GM12864 (cell line): ENCODE measurements around the gene DMRT1.

Experiments used
- DNase-seq: peaks from one replicate; pipeline ENCODE4 v3.0.0-alpha.2; 2011; ENCODE audit warnings: low read depth
- H3K4me3 ChIP-seq: 2 replicates; pipeline ENCODE4 v1.5.1; 2011; ENCODE audit warnings: mild to moderate bottlenecking, low read depth, low read length, control low read depth
- TF ChIP-seq, protein P1 (sequence below): IDR thresholded peaks from 2 replicates; pipeline ENCODE4 v1.5.1; 2011; ENCODE audit warnings: low read depth, mild to moderate bottlenecking, moderate library complexity, low read length, control low read depth, inconsistent platforms; ENCODE audit errors: missing control alignments

The DMRT1 gene

DNA sequence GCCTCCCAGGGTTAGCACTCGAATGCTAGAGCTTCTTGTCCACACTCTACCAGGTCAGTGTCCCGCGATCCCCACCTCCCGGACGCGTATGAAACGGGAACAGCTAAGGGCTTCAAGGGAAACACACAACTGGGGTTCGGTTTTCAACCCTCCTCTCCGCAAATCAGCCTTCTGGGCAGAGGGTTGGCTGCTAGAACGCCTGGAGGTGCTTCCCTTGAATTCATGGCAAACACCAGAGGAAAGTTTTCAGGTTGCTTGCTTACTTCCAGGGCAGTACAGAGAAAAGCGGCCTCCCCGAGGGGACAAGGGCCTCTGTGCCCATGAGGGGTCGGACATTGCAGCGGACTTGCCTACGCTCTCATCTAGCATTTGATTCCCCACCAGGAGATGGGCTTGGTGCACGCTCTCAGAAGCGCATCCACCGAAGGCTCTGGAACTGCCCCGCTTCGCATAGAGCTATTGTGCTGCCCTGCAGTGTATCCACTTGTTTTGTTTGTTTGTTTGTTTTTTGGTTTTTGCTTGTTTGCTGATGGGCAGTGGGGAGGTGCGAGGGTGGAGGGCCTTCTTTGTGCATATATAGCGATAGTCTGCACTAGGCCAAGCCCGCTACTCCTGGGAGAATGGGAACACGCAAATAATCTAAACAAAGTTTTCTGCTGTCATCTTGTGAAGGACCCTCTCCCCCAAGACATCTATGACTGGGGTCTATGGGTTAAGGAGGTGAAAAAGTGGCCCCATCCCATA is 133.7 kb downstream of the DMRT1 start:
- no peak for DNase-seq
- TF ChIP-seq, protein P1, sequence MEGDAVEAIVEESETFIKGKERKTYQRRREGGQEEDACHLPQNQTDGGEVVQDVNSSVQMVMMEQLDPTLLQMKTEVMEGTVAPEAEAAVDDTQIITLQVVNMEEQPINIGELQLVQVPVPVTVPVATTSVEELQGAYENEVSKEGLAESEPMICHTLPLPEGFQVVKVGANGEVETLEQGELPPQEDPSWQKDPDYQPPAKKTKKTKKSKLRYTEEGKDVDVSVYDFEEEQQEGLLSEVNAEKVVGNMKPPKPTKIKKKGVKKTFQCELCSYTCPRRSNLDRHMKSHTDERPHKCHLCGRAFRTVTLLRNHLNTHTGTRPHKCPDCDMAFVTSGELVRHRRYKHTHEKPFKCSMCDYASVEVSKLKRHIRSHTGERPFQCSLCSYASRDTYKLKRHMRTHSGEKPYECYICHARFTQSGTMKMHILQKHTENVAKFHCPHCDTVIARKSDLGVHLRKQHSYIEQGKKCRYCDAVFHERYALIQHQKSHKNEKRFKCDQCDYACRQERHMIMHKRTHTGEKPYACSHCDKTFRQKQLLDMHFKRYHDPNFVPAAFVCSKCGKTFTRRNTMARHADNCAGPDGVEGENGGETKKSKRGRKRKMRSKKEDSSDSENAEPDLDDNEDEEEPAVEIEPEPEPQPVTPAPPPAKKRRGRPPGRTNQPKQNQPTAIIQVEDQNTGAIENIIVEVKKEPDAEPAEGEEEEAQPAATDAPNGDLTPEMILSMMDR = no peak

DNA sequence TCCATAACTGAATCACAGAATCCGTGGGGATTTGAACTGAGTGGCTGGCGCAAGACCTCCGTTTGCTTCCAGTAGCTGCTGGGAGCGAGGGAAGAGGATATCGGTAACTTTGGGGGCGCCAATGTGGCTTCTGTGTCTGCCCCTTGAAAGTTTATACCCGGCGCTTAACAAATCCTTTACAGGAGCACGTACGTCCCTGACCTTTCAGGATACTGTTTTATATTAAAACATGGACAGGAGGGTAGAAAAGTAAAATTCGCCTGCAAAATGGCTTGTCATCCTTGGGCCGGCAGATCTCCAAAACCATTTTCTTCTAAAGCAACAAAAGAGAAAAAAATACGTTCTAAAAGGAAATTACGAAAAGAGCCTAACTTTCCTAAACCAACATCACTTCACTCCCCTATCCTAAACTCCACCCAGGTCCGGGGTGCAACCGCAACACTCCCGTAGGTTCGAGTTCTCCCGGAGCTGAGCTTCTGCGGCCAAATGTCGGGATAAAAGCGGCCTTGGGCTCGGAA is 134.3 kb downstream of the DMRT1 start:
- TF ChIP-seq, protein P1 = no peak
- H3K4me3 ChIP-seq = no peak overlapping the region
- no peak for DNase-seq

More for the DNA sequence above, 133.7 kb downstream of the DMRT1 start:
- no peak overlapping the region for H3K4me3 ChIP-seq

DNA sequence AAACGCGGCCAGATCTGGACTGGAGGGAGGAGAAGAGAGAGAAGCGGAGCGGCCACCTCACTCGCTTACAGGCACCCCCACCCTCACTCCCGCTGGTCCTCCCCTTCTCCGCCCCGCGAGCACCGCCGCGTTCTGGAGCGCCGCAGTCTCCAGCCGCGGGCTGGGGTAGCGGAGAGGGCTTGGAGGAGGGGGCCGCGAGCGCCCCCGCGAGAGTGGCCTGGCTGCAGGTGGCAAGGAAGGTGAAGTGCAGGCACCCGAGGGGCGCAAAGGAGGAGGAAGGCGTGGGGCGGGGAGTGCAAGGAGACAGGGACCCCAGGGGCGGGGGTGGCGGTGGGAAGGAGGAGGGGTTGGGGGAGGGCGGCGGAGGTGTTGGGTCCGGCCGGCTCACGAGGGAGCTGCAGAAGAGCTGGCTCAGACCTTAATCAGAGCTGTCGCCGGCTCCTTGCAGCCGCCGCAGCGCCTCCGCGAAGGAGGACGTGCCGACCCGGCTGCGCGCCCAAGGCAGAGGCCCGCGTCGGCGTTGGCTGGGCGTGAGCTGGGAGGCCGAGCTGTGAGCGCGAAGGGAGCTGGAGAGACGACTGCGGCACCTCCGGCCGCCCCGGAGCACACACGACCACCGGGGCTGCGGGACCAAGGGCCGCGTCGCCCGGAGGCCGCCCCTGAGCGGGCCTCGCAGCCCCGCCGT is 134.9 kb downstream of the DMRT1 start, which contains the start of gene DMRT3:
TSS of gene DMRT3 (plus strand) at position 398 of the 685 bp plus-strand sequence. CDS start 347 bp downstream, outside the sequence.
- no peak for DNase-seq
- H3K4me3 ChIP-seq = no peak within 1 kb of the TSS
- TF ChIP-seq, protein P1 = no peak

DNA sequence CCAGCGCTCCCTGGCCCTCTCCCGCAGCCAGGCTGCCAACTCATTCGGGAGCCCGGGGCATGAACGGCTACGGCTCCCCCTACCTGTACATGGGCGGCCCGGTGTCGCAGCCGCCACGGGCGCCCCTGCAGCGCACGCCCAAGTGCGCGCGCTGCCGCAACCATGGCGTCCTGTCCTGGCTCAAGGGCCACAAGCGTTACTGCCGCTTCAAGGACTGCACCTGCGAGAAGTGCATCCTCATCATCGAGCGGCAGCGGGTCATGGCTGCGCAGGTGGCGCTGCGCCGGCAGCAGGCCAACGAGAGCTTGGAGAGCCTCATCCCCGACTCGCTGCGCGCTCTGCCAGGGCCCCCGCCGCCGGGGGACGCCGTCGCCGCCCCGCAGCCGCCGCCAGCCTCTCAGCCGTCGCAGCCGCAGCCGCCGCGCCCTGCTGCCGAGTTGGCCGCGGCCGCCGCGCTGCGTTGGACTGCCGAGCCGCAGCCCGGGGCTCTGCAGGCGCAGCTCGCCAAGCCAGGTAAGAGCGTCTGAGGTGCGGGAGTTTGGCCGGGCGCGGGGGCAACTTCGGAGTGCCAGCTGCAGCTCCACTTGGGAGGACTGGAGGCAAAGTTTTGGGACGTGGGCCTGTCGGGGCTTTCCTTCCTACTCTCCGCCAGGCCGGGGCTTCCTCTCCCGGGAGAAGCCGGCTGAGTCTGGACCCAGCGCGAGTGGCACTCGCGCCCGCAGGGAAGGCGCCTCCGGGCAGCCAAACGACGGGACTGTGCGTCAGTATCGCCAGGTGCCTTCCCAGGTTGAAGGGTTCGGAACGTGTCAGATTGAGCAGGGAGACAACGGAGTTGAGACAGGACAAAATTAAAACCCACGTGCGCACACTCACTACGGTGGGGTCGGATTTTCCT is 135.7 kb downstream of the DMRT1 start:
- no peak overlapping the region for H3K4me3 ChIP-seq
- no peak for DNase-seq
- TF ChIP-seq, protein P1 = no peak

DNA sequence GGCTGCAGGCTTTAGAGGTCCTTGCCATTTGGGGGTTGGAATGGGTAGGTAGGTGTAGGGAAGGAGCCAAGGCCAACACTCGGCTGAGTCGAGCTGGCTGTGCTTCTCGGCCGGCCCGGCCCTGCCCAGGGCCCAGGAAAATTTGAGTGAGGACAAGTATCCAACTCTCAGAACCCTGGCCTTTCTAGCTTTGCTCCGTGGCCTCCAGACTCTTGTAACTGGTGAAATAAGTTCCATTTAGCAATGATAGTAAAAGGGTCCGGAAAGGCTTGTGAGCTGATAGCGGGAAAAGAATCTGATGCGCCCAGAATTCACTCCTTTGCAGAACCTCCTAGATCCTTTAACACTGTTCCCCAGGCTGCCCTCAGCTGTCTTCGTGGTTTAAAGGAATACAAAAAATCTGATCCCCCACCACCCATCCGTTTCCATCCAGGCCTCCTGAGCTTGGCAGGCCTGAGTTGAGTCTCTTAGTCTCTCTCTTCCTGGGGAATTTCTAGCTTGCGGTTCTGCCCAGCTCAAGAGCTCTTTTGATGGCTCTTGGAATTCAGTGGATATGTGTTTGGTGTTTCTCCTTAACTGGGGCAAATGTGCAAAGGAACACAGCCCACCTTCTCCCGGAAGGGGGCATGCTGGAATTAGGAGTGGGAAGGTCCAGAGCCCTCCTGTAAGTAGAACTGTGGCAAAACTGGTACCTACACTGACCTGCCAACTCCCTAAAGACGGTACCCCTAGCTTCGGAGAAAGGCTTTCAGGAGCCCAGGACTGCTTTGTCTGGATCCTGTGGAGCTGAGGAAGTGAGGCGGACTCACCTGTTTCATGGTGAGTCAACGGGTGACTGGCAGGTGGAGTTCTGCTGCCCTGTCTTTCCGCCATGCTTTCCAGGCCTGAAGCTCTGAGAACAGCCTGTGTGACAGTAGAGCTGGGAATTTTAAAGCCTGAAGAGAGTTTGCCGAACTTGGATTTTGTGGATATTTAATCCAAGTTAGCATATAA is 136.6 kb downstream of the DMRT1 start:
- no peak for DNase-seq
- no peak overlapping the region for H3K4me3 ChIP-seq
- TF ChIP-seq, protein P1 = no peak
